Gastrocnemius medialis (tissue), 4 donors: ENCODE data around the gene RPS6KA1. TPM values are rescaled to one million over a fixed set of nuclear protein-coding genes. Genes with fewer than 3 reads are reported as not detected.

Source experiments
- ATAC-seq, 2 donors: fragments of 150-250 bp; one replicate each; pipeline ENCODE4 v1.9.1; 2016
- DNase-seq, 2 donors: peaks; one replicate each; pipeline ENCODE4 v3.0.0-alpha.2; 2019
- H3K27ac ChIP-seq, 4 donors: fragments of 200-600 bp; sonication (generic); 1 replicate in 1 of 4; 2 replicates in 3 of 4; pipeline ENCODE4 v1.5.1; 2016 to 2018; ENCODE audit warnings: mild to moderate bottlenecking in 2 of 4, moderate library complexity in 1 of 4
- H3K27me3 ChIP-seq, 3 donors: fragments of 200-600 bp; sonication (generic) in 2 of 3; 1 replicate in 1 of 3; 2 replicates in 2 of 3; pipeline versions ENCODE4 v1.5.1 to v1.6.0; 2016 to 2019; ENCODE audit warnings: mild to moderate bottlenecking in 1 of 3, moderate library complexity in 1 of 3
- H3K36me3 ChIP-seq, 2 donors: fragments of 200-600 bp; sonication (generic) in 1 of 2; one replicate each; pipeline ENCODE4 v1.5.1; 2017 to 2018
- H3K4me1 ChIP-seq, 2 donors: fragments of 200-600 bp; sonication (generic) in 1 of 2; one replicate each; pipeline ENCODE4 v1.5.1; 2016 to 2017; ENCODE audit warnings: mild to moderate bottlenecking in 2 of 2
- H3K4me3 ChIP-seq, 4 donors: fragments of 200-600 bp; sonication (generic) in 3 of 4; 1 replicate in 1 of 4; 2 replicates in 3 of 4; pipeline ENCODE4 v1.5.1; 2016 to 2019; ENCODE audit warnings: mild to moderate bottlenecking in 2 of 4
- H3K9me3 ChIP-seq, 3 donors: fragments of 200-600 bp; sonication (generic) in 2 of 3; 1 replicate in 1 of 3; 2 replicates in 2 of 3; pipeline ENCODE4 v1.5.1; 2016 to 2019
- CTCF ChIP-seq, 5 experiments: fragments of 450-650 bp in 3 of 5; fragments of 200-600 bp in 2 of 5; sonication (generic) in 2 of 5; IDR thresholded peaks in 4 of 5; conservative IDR thresholded peaks in 1 of 5; 1 replicate in 4 of 5; 2 replicates in 1 of 5; pipeline ENCODE4 v1.5.1; 2016 to 2019; ENCODE audit warnings: antibody characterized with exemption in 5 of 5, mild to moderate bottlenecking in 3 of 5, moderate library complexity in 3 of 5
- POLR2A ChIP-seq, 2 donors: fragments of 450-650 bp; IDR thresholded peaks; one replicate each; pipeline ENCODE4 v1.6.1; 2017; ENCODE audit warnings: antibody characterized with exemption in 2 of 2, mild to moderate bottlenecking in 2 of 2, moderate library complexity in 2 of 2
- in situ Hi-C, 4 donors: fragments of 200-750 bp; cut with MboI; loops; one replicate each; pipeline versions ENCODE4 v1.15.0 to v1.8.0; 2017; ENCODE audit warnings: low sequenced_read_pairs in 4 of 4
- intact Hi-C: fragments of 100-400 bp; cut with DNase I; formaldehyde crosslinking; loops from one replicate; pipeline ENCODE4 v1.15.1; 2023; ENCODE audit warnings: low total_unique reads
- total RNA-seq, 4 donors: library from RNA; depleted of rRNA; stranded (reverse); fragments of >200 nt; gene quantifications; one replicate each; pipeline versions ENCODE4 v1.1.0 to v1.2.3, GENCODE V29; 2016

RPS6KA1 gene
- total RNA-seq = 1 to 10 TPM; 1.5 to 3.5 (median 3.0) TPM

GRCh38 chr1:26529655-26530409, at the start of gene RPS6KA1:
Gene RPS6KA1 (plus strand): TSS chr1:26529761. CDS start chr1:26529921, 160 bp downstream.
- Histone ChIP-seq H3K36me3 (no peaks in the 10 kb centered on the region), H3K4me1 (peaks cover 9 to 10% of the 10 kb centered on the region in 2 donors), H3K9me3 (no peaks in the 10 kb centered on the region), H3K27me3 (peaks cover 0 to under 1% (median 0%) of the 10 kb centered on the region in 3 donors), H3K27ac (no peak within 1 kb of the TSS), H3K4me3 (peak within 1 kb of the TSS; percentile 53 to 69 (median 56))
- peak; percentile 81 to 82 for ATAC-seq
- in situ Hi-C loops (no loop called here), intact Hi-C loops (no loop called here)
- peak in 1 of 2 donors; percentile 20 for DNase-seq
- TF ChIP-seq POLR2A (IDR thresholded peaks at IDR 0.05) (peak in 1 of 2 donors; percentile 37), CTCF (IDR thresholded peaks at IDR 0.05 in 4 of 5, conservative IDR thresholded peaks at IDR 0.05 in 1 of 5) (no peak)

- no peak overlapping the region for H3K4me3 ChIP-seq
- TF ChIP-seq CTCF (IDR thresholded peaks at IDR 0.05 in 4 of 5, conservative IDR thresholded peaks at IDR 0.05 in 1 of 5) (no peak), POLR2A (IDR thresholded peaks at IDR 0.05) (no peak)
- intact Hi-C loops (no loop called here), in situ Hi-C loops (no loop called here)
- ATAC-seq = no peak
- H3K27ac ChIP-seq = no peak overlapping the region
- peaks cover 0 to 2% of the 10 kb centered on the region in 2 donors for H3K36me3 ChIP-seq
- H3K9me3 ChIP-seq = no peaks in the 10 kb centered on the region
- H3K27me3 ChIP-seq = no peaks in the 10 kb centered on the region
- H3K4me1 ChIP-seq = no peaks in the 10 kb centered on the region
- DNase-seq = no peak
Measured at GRCh38 chr1:26482921-26483320, 46.6 kb upstream of the RPS6KA1 start.

- Histone ChIP-seq H3K36me3 (no peaks in the 10 kb centered on the region), H3K4me1 (no peaks in the 10 kb centered on the region), H3K27me3 (no peaks in the 10 kb centered on the region), H3K9me3 (no peaks in the 10 kb centered on the region), H3K4me3 (no peak overlapping the region), H3K27ac (no peak overlapping the region)
- in situ Hi-C loops = no loop called here
- DNase-seq (no peak), ATAC-seq (no peak)
- no peak for TF ChIP-seq CTCF (IDR thresholded peaks at IDR 0.05 in 4 of 5, conservative IDR thresholded peaks at IDR 0.05 in 1 of 5)
- intact Hi-C loops = no loop called here
Measured at GRCh38 chr1:26483980-26484379, 45.6 kb upstream of the RPS6KA1 start.

- in situ Hi-C loops = no loop called here
- no peaks in the 10 kb centered on the region for H3K9me3 ChIP-seq
Measured at GRCh38 chr1:26490155-26490554, 39.4 kb upstream of the RPS6KA1 start.

More at GRCh38 chr1:26490155-26490554, 39.4 kb upstream of the RPS6KA1 start:
- DNase-seq (no peak), ATAC-seq (no peak)
- no peak overlapping the region for H3K27ac ChIP-seq
- H3K4me1 ChIP-seq = no peaks in the 10 kb centered on the region
- TF ChIP-seq POLR2A (IDR thresholded peaks at IDR 0.05) (no peak), CTCF (IDR thresholded peaks at IDR 0.05 in 4 of 5, conservative IDR thresholded peaks at IDR 0.05 in 1 of 5) (no peak)
- H3K4me3 ChIP-seq = no peak overlapping the region
- no peaks in the 10 kb centered on the region for H3K36me3 ChIP-seq
- no peaks in the 10 kb centered on the region for H3K27me3 ChIP-seq
- intact Hi-C loops = no loop called here
